ENCODE results near the gene CROCC.
"Not testable (repeated sequence)": the region's sequence is repeated elsewhere in the genome, so short reads cannot be mapped to it uniquely, and the experiment has no call there.

CROCC gene

GRCh38 chr1:16921391-16922185, at the start of gene CROCC:
Gene CROCC (plus strand): TSS chr1:16921931. CDS start chr1:16922019, 88 bp downstream.
- no peak for DNase-seq

GRCh38 chr1:16872152-16873075, 49.3 kb upstream of the CROCC start:
- DNase-seq, result not testable (repeated sequence)

- not testable (repeated sequence) for DNase-seq
Observed at GRCh38 chr1:16873076-16873879, 48.5 kb upstream of the CROCC start.

- DNase-seq, result not testable (repeated sequence)
Observed at GRCh38 chr1:16874968-16875765, 46.6 kb upstream of the CROCC start.

GRCh38 chr1:16881742-16882141, 40.0 kb upstream of the CROCC start:
- not testable (repeated sequence) for DNase-seq

- no peak for DNase-seq
Observed at GRCh38 chr1:16882986-16883385, 38.7 kb upstream of the CROCC start.

GRCh38 chr1:16884487-16884886, 37.2 kb upstream of the CROCC start:
- not testable (repeated sequence) for DNase-seq

- no peak for DNase-seq
Observed at GRCh38 chr1:16886860-16887605, 34.7 kb upstream of the CROCC start.

GRCh38 chr1:16888860-16889816, 32.6 kb upstream of the CROCC start:
- DNase-seq, result no peak

GRCh38 chr1:16890539-16891021, 31.2 kb upstream of the CROCC start:
- not testable (repeated sequence) for DNase-seq

- not testable (repeated sequence) for DNase-seq
Observed at GRCh38 chr1:16891057-16891456, 30.7 kb upstream of the CROCC start.

GRCh38 chr1:16892978-16893525, 28.7 kb upstream of the CROCC start:
- DNase-seq, result not testable (repeated sequence)

GRCh38 chr1:16893796-16894195, 27.9 kb upstream of the CROCC start:
- not testable (repeated sequence) for DNase-seq

GRCh38 chr1:16894338-16894737, 27.4 kb upstream of the CROCC start:
- DNase-seq, result not testable (repeated sequence)

- DNase-seq, result not testable (repeated sequence)
Observed at GRCh38 chr1:16895233-16895597, 26.5 kb upstream of the CROCC start.

GRCh38 chr1:16895598-16896315, 26.0 kb upstream of the CROCC start, which contains the start of gene RNU1-2:
Gene RNU1-2 (plus strand): TSS chr1:16895980.
- DNase-seq, result peak; percentile 95

GRCh38 chr1:16896316-16897055, 25.2 kb upstream of the CROCC start:
- peak; percentile 54 for DNase-seq

- not testable (repeated sequence) for DNase-seq
Observed at GRCh38 chr1:16897653-16898052, 24.1 kb upstream of the CROCC start.
